Stimulated activated CD4-positive, alpha-beta T cell treated with anti-CD3 and anti-CD28 coated beads, Interleukin-2, amount 100 ng/mL, for 4 hours (primary cell): ENCODE data around the gene IL17REL.

Experiments used
- DNase-seq: peaks from one replicate; pipeline ENCODE4 v3.0.0-alpha.2; 2020; ENCODE audit warnings: low read depth

IL17REL gene

GRCh38 chr22:50022171-50022819, 9.7 kb upstream of the IL17REL start:
- no peak for DNase-seq

GRCh38 chr22:50020606-50021005, 8.0 kb upstream of the IL17REL start:
- DNase-seq = no peak

- no peak for DNase-seq
Measured at GRCh38 chr22:50019316-50019715, 6.8 kb upstream of the IL17REL start.

GRCh38 chr22:50018608-50019285, 6.2 kb upstream of the IL17REL start:
- no peak for DNase-seq

GRCh38 chr22:50017701-50018224, 5.2 kb upstream of the IL17REL start:
- no peak for DNase-seq

- DNase-seq = peak; percentile 63
Measured at GRCh38 chr22:50016988-50017700, 4.6 kb upstream of the IL17REL start.

GRCh38 chr22:50016308-50016987, 3.9 kb upstream of the IL17REL start:
- no peak for DNase-seq

- DNase-seq = no peak
Measured at GRCh38 chr22:50015451-50016307, 3.1 kb upstream of the IL17REL start.

GRCh38 chr22:50014655-50015401, 2.3 kb upstream of the IL17REL start:
- DNase-seq = no peak

- no peak for DNase-seq
Measured at GRCh38 chr22:50014053-50014501, 1.5 kb upstream of the IL17REL start.

- no peak for DNase-seq
Measured at GRCh38 chr22:50011447-50012210, 936 bp downstream of the IL17REL start.

GRCh38 chr22:50010676-50011446, 1.7 kb downstream of the IL17REL start:
- DNase-seq = peak; percentile 82

GRCh38 chr22:50009765-50010675, 2.5 kb downstream of the IL17REL start:
- DNase-seq = no peak

- DNase-seq = no peak
Measured at GRCh38 chr22:50009251-50009650, 3.3 kb downstream of the IL17REL start.

- no peak for DNase-seq
Measured at GRCh38 chr22:50008151-50009040, 4.2 kb downstream of the IL17REL start.

GRCh38 chr22:50007057-50007511, 5.5 kb downstream of the IL17REL start:
- no peak for DNase-seq

- no peak for DNase-seq
Measured at GRCh38 chr22:50004918-50005317, 7.6 kb downstream of the IL17REL start.
